ENCODE data around the gene SMYD4.

GRCh38 chr17:1872976-1873375, 43.3 kb upstream of the SMYD4 start:
- TF ChIP-seq CTCF (IDR thresholded peaks at IDR 0.05) = no peak
- no peak for TF ChIP-seq EZH2phosphoT487 (IDR thresholded peaks at IDR 0.05)

All from neural progenitor cell (in vitro differentiated cells).